ENCODE data around the gene GPR52. TPM values are rescaled to one million over a fixed set of nuclear protein-coding genes. Genes with fewer than 3 reads are reported as not detected.

The GPR52 gene
- total and polyA plus RNA-seq, 2 of the 4 experiments (the other 2 are of a cell fraction), result 0.90 TPM; not detected in 1

- Histone ChIP-seq H2AK5ac (ENCODE audit: low read depth, low read length) (no peak overlapping the region), H2BK20ac (ENCODE audit: low read depth, low read length) (no peak overlapping the region), H2BK120ac (ENCODE audit: low read depth, low read length) (no peak overlapping the region), H4K91ac (ENCODE audit: insufficient read depth, low read depth, low read length) (no peak overlapping the region), H2BK5ac (ENCODE audit: low read depth, low read length, poor library complexity, severe bottlenecking) (no peak overlapping the region), H4K5ac (ENCODE audit: low read depth, low read length) (no peak overlapping the region), H3K9me1 (ENCODE audit: insufficient read depth, low read length) (0 out of 2 replicates have a peak, but pooled peaks cover 2% of the 10 kb centered on the region), H4K20me1 (ENCODE audit: insufficient read depth, low read length) (no peaks in the 10 kb centered on the region), H3K4me3 (ENCODE audit: insufficient read depth, low read depth, low read length) (no peak overlapping the region), H2AK9ac (replicated peaks; ENCODE audit: low read depth, low read length, poor library complexity) (no peak overlapping the region), H2AFZ (replicated peaks; ENCODE audit: low read length, poor library complexity) (no peak overlapping the region), H3K4me2 (ENCODE audit: low read depth, low read length) (no peak overlapping the region), H3K27me3 (ENCODE audit: control insufficient read depth, insufficient read depth, low read length) (no peaks in the 10 kb centered on the region), H3K9me3 (ENCODE audit: control insufficient read depth, insufficient read depth, low read length) (no peaks in the 10 kb centered on the region), H3K27ac (ENCODE audit: insufficient read depth, low read length) (no peak overlapping the region), H3K36me3 (ENCODE audit: control insufficient read depth, insufficient read depth, low read length) (no peaks in the 10 kb centered on the region), H2BK15ac (ENCODE audit: low read depth, low read length) (no peak overlapping the region), H3K79me1 (ENCODE audit: low read depth in 1 of 2, low read length in 2 of 2) (no peaks in the 10 kb centered on the region; a peak in 1 of 4 replicates), H3K23ac (ENCODE audit: low read depth, low read length) (no peak overlapping the region), H3K9ac (ENCODE audit: low read depth, low read length) (no peak overlapping the region), H4K8ac (ENCODE audit: low read depth in 2 of 2, low read length in 2 of 2) (no peak overlapping the region), H3K56ac (ENCODE audit: extremely low read depth, insufficient read depth, low read length) (no peak overlapping the region), H3K4ac (ENCODE audit: low read depth, low read length) (no peak overlapping the region), H3K4me1 (ENCODE audit: control insufficient read depth, insufficient read depth, low read length) (no peaks in the 10 kb centered on the region), H3K14ac (replicated peaks; ENCODE audit: low read depth, low read length) (no peak overlapping the region), H3K18ac (ENCODE audit: low read depth, low read length) (no peak overlapping the region)
- TF ChIP-seq RCOR1 (IDR thresholded peaks at IDR 0.05; ENCODE audit: insufficient replicate concordance, low read length) (no peak), MAFK (IDR thresholded peaks at IDR 0.05; ENCODE audit: low read depth, low read length) (no peak)
- ChIA-PET POLR2A (ENCODE audit: unreplicated experiment) (no interaction called here), CTCF (interaction anchor here (0.6 kb wide), 2 partner anchors 213 to 1716 kb away, joined by 3 to 4 read pairs; no protein-coding TSS in a partner anchor)
- intact Hi-C loops (cut with micrococcal nuclease), result no loop called here
- WGBS, 2 experiments (ENCODE audit: extremely low coverage in 2 of 2, insufficient read length in 1 of 2), result no CpG with 5 or more reads among the region's 1 CpG
- no TSS peak for BruUV-seq (replicated peaks)
- DNase-seq (no peak), ATAC-seq (ENCODE audit: low read depth) (no peak)
- in situ Hi-C loops (cut with MboI; ENCODE audit: low sequenced_read_pairs), result no loop called here
- dilution Hi-C loops (cut with HindIII; ENCODE audit: low sequenced_read_pairs, unreplicated experiment), result no loop called here
These were observed 21.9 kb downstream of the GPR52 start for GRCh38 chr1:174469687-174470086.

Data from IMR-90 (cell line).